ENCODE results near the gene PTPA.
"Not testable (repeated sequence)": the region's sequence is repeated elsewhere in the genome, so short reads cannot be mapped to it uniquely, and the experiment has no call there.

PTPA gene

DNA sequence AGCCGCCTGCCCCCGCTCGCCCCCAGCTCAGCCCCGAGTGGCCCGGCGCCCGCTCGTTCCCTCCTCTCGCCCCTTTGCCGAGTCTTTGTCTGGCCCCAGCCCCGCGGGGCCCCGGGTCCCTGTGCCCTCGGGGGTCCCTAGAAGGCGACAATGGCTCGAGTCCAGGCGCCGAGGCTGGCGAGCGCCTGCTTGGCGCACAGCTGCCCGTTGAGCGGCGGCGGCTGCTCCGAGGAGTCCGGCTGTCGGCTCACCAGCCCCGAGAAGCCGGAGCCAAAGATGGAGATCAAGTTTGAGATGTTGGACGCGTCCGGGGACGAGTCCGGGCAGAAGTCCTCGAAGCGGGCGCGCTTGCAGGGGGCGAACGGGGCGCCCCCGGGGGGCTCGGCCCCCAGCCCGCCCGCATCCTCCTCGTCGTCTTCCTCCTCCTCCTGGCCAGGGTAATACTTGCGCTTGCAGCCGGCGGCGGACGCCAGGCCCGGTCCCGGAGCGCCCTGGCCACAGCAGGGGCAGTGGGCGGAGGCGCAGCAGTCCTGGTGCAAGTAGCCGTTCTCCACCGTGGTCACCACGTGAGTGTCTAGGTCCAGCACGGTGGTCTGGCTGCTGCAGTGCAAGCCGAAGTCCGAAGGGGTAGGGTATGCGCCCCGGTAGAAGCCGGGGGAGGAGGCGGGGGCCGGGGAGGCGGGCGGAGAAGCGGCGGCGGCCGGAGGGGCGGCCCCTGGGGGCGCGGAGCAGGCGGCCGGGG is 65.7 kb downstream of the PTPA start:
- peak; percentile 39 for DNase-seq (ENCODE audit: low spot score)

DNA sequence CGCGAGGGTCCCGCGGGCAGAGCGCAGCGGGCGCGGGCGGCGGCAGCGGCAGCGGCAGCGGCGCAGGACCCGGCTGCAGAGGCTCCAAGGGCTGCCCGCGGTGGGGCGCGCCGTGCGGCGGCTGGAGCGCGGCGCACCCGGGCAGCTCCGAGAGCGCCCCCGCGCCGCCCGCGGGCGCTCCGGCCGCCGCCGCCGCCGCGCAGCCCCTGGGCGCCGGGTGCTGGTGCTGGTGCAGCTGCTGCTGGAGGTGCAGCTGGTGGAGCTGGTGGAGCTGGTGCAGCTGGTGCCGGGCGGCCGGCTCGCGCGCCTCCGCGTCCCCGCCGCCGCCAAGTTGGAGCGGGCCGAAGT is 66.2 kb downstream of the PTPA start:
- peak; percentile 52 for DNase-seq (ENCODE audit: low spot score)

GRCh38 chr9:129177791-129178567 is 66.8 kb downstream of the PTPA start, which contains the start of gene IER5L:
IER5L (minus strand) TSS chr9:129178261; CDS start chr9:129178052, 209 bp downstream.
- DNase-seq (ENCODE audit: low spot score): peak; percentile 100

GRCh38 chr9:129178568-129179382 is 67.6 kb downstream of the PTPA start:
- no peak for DNase-seq (ENCODE audit: low spot score)

GRCh38 chr9:129181246-129181645 is 70.0 kb downstream of the PTPA start:
- no peak for DNase-seq (ENCODE audit: low spot score)

DNA sequence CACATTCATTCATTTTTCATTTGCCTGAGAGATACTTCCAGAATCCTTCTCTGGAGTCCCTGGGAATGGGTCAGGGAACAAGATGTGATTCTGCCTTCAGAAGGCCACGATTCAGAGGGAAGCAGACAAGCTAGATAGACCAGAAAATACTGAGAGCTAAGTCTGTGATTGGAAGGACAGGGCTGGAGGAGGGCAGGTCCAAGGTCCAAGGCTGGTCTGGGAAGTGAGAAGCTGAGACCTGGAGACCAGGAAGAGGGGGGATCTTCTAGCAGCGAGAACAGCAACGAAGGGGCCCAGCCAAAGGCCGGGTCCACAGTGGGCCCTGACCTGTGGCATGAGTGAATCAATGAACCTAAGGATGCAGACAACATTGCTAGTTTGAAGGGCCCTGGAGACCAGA is 70.9 kb downstream of the PTPA start:
- DNase-seq (ENCODE audit: low spot score): no peak

- no peak for DNase-seq (ENCODE audit: low spot score)
Observed at GRCh38 chr9:129182625-129183494, 71.6 kb downstream of the PTPA start.

DNA sequence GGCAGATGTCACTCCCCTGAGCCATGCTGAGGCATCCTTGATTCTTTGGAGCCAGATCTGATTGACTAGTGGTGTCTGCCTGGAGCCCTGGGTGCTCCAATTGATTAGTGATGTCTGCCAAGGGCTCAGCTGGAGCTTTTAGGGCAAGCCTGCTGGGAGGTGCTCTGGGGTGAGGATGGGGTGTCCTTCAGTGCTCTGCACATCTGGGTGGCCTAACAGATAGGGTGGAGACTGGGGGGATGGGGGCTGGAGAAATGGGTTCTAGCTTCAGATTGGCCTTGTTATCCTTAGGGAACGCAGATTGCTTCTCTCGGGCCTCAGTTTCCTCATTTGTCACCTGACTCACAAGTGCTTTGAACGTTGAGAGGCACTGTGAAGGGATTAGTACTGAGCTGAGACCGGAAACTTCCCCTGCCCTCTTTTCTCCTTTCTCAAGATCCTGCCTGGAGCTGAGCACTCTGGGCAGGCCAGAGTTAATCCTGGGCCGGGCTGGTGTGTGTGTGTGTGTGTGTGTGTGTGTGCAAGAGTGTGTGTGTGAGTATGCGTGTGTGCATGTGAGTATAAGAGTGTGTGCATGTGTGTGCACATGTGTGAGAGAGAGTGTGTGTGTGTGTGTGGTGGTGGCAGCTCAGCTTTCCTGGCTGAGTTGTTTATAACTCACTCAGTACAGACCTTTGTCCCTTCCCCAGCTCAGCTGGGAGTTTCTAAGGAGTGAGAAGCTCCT is 72.4 kb downstream of the PTPA start:
- DNase-seq (ENCODE audit: low spot score): no peak

- no peak for DNase-seq (ENCODE audit: low spot score)
Observed at GRCh38 chr9:129184219-129184524, 73.0 kb downstream of the PTPA start.

- DNase-seq (ENCODE audit: low spot score): no peak
Observed at GRCh38 chr9:129184596-129185122, 73.4 kb downstream of the PTPA start.

DNA sequence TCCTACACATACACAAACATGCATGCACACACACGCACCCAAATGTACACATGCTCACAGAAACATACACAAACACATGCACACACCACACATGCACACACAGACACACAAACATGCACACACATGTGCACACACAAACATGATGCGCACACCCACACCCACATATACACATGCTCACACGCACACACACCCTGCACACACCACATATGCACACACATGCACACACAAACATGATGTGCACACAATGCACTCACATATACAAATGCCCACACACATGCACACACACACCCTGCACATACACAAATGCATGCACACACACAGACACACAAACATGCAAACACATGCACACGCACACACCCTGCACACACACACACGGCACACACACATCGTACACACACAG is 74.2 kb downstream of the PTPA start:
- no peak for DNase-seq (ENCODE audit: low spot score)

DNA sequence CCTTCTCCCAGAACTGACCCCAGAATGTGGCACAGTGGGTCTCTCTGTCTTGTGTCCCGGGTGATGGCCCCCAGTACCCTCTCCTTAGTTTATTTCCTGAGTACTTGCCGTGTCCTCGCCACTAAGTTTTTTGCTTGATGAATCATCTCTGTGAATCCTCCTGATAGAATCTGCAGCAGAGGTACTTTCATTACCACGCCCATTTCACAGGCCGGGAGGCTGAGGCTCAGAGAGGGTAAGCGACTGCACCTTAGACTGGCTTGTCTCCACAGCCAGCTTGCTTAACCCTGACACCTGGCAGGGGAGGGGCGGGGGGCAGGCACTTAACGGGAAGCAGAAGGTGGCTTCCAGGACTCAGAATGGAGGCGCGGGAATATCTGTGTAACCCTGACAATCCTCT is 74.8 kb downstream of the PTPA start:
- no peak for DNase-seq (ENCODE audit: low spot score)

DNA sequence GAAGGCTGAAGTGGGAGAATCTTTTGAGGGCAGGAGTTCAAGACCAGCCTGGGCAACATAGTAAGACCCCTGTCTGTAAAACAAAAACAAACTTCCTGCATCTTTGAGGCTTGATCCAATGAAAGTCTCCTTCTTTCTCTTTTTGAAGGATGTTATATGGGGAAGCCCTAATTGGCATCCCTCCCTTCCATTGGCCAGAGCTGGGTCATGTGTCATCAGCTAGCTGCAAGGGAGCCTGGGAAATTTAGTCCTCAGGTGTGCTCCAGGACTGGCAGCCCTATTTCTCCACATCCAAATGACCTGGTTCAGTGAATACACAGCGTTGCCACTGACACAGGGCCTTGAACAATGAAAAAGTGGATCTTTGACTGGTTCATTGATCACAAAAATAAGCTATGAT is 75.8 kb downstream of the PTPA start:
- no peak for DNase-seq (ENCODE audit: low spot score)

- not testable (repeated sequence) for DNase-seq (ENCODE audit: low spot score)
Observed at GRCh38 chr9:129189971-129190370, 78.8 kb downstream of the PTPA start.

- no peak for DNase-seq (ENCODE audit: low spot score)
Observed at GRCh38 chr9:129191234-129191633, 80.0 kb downstream of the PTPA start.

DNA sequence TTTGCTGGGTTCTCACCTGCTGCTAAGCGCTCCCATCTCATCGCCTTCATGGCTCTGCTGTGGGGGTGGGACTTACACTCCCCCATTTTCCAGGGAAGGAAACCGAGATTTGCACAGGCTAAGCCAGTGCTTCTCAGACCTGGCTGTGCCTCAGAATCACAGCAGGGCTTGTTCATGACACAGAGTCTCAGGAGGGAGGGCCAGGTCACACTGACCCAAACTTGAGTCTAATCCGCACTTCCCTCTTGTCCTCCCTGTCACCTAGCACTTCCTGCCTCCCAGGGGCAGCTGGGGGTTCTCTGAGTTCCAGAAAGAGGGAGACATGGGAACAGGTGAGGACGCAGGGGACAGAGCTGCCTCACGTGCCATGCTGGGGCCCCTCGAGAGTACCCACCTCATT is 82.4 kb downstream of the PTPA start:
- no peak for DNase-seq (ENCODE audit: low spot score)

DNA sequence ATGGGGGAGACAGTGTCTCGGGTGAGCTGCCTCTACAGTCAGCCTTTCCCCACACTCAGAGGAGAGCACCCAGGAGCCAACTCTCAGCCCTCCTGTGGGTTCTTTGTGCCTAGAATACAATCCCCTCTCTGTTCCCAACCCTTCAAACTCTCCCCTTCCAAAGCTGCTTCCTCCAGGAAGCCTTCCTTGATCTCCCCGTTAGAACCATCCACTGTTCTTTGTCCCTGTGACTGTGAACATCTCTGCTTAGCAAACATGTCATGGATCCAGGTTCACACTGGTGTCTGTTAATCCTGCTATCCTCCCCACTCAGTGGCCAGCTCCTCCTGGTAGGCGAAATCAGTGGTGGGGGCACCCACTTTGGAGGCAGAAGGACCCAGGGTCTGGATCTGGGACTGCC is 83.0 kb downstream of the PTPA start:
- DNase-seq (ENCODE audit: low spot score): no peak

DNA sequence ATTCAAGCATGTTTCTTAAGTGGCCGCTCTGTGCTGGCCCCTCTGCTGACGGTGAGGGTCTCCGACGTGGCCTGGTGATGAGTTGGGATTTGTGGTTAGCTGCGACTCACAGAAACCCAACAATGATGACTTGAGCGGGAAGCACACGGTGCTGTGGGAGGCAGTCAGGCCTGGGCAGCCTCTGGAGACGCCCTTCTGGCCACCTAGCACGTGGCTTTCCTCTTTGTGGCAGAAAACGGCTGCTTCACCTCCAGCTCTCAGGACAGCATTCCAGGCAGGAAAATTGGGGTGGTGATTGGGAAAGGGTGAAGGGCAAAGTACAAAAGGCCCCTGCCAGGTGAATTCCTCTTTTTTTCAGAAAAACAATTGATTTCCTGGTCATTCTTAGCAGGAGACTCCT is 84.4 kb downstream of the PTPA start:
- DNase-seq (ENCODE audit: low spot score): no peak

DNA sequence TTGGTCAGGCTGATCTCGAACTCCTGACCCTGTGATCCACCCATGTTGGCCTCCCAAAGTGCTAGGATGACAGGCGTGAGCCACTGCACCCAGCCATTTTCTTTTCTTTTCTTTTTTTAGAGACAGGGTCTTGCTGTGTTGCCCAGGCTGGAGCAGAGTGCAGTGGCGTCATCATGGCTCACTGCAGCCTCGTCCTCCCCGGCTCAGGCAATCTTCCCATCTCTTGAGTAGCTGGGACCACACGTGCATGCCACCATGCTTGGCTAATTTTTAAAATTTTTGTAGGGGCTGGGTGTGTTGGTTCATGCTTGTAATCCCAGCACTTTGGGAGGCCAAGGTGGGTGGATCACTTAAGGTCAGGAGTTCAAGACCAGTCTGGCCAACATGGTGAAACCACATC is 85.8 kb downstream of the PTPA start:
- not testable (repeated sequence) for DNase-seq (ENCODE audit: low spot score)

DNA sequence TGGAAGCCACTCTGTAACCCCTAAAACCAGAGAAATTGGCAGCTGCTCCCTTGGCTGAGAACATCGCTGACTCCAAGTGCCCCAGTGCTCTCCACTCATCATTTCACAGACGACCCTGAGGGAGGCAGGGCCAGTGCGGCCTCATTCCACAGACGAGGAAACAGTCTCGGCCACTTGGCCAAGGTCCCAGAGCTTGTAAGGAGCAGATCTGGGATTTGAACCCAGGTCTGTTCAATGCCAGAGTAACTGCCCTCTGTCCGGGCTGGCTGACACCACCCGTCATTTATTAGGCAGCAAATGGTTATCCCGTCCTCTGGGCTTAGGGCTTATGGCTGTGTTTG is 86.7 kb downstream of the PTPA start:
- no peak for DNase-seq (ENCODE audit: low spot score)

Measured in GM03348 (cell line).